Left lung (tissue), 10 donors: ENCODE measurements around the gene ZC3H7A. TPM values are rescaled to one million over a fixed set of nuclear protein-coding genes. Genes with fewer than 3 reads are reported as not detected.
A peak's percentile ranks its signal among the peaks of the same experiment; 100 is the strongest.

Source experiments
- ATAC-seq: fragments of 200-7000 bp; cut with Tn5 transposase; one replicate; pipeline ENCODE4 v1.9.1; 2020; ENCODE audit warnings: moderate library complexity
- DNase-seq, 4 donors: peaks; one replicate each; pipeline ENCODE4 v3.0.0-alpha.2; 2013 to 2020
- H3K27ac ChIP-seq, 2 donors: fragments of 200-600 bp; sonication (generic) in 1 of 2; one replicate each; pipeline versions ENCODE4 v1.5.0 to v1.8.0; 2020 to 2021
- H3K27me3 ChIP-seq, 2 donors: fragments of 200-600 bp; sonication (generic) in 1 of 2; one replicate each; pipeline versions ENCODE4 v1.5.0 to v1.8.0; 2020 to 2021
- H3K36me3 ChIP-seq, 2 donors: fragments of 200-600 bp; sonication (generic) in 1 of 2; one replicate each; pipeline versions ENCODE4 v1.5.0 to v1.8.0; 2020 to 2021
- H3K4me1 ChIP-seq, 2 donors: fragments of 200-600 bp; one replicate each; pipeline ENCODE4 v1.8.0; 2021
- H3K4me3 ChIP-seq, 2 donors: fragments of 200-600 bp; sonication (generic) in 1 of 2; one replicate each; pipeline versions ENCODE4 v1.5.0 to v1.8.0; 2020 to 2021; ENCODE audit warnings: mild to moderate bottlenecking in 1 of 2
- H3K9me3 ChIP-seq, 2 donors: fragments of 200-600 bp; sonication (generic) in 1 of 2; one replicate each; pipeline versions ENCODE4 v1.5.0 to v1.8.0; 2020 to 2021
- intact Hi-C, 2 donors: fragments of 100-400 bp; cut with DNase I; formaldehyde crosslinking; loops; one replicate each; pipeline versions ENCODE4 v1.11.2 to v1.14.2; 2022
- polyA plus RNA-seq, 6 donors: library from polyadenylated mRNA; unstranded; fragments of 120-200 nt; gene quantifications; one replicate each; pipeline ENCODE4 v1.2.1, GENCODE V29; 2013; ENCODE audit not compliant: insufficient read length in 6 of 6
- total RNA-seq, 2 donors: library from RNA; stranded (reverse); fragmentation: NEBNext Ultra II Directional; extraction: Animal tissue kit (Norgen Biotek cat#: 25700); gene quantifications; one replicate each; pipeline ENCODE4 v1.2.1, GENCODE V29; 2021
- TF ChIP-seq, protein P1 (sequence below), 2 donors: fragments of 200-600 bp; sonication (generic) in 1 of 2; IDR thresholded peaks; one replicate each; pipeline versions ENCODE4 v1.5.0 to v1.8.0; 2021; ENCODE audit warnings: antibody characterized with exemption in 2 of 2
- donor health status: DM: no; HTN: yes; CAD: no.
- donor health status: DM: no; HTN: no; CAD: no.

The ZC3H7A gene
- total and polyA plus RNA-seq, 8 donors: 48.3 to 139 (median 106) TPM

DNA sequence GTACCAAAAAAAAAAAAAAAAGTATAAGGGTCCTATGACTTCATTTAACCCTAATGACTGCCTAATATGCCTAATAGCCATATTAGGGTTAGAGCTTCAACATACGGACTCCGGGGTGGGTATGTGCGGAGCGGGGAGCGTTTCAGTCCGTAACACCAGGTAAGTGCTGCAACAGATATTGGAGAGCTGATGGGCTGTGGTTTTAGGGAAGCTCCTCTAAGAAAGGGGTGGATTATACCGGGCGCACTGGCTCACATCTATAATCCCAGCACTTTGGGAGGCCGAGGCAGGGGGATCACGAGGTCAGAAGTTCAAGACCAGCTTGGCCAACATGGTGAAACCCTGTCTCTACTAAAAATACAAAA, 1.9 kb upstream of the ZC3H7A start:
- Histone ChIP-seq H3K27ac (peak overlapping the region; percentile 3 to 94), H3K36me3 (no peaks in the 10 kb centered on the region), H3K4me1 (peaks cover 13 to 60% of the 10 kb centered on the region in 2 donors), H3K9me3 (no peaks in the 10 kb centered on the region), H3K4me3 (peak overlapping the region; percentile 70 to 90), H3K27me3 (no peaks in the 10 kb centered on the region)
- no peak for ATAC-seq
- intact Hi-C loops: no loop called here
- TF ChIP-seq, protein P1, sequence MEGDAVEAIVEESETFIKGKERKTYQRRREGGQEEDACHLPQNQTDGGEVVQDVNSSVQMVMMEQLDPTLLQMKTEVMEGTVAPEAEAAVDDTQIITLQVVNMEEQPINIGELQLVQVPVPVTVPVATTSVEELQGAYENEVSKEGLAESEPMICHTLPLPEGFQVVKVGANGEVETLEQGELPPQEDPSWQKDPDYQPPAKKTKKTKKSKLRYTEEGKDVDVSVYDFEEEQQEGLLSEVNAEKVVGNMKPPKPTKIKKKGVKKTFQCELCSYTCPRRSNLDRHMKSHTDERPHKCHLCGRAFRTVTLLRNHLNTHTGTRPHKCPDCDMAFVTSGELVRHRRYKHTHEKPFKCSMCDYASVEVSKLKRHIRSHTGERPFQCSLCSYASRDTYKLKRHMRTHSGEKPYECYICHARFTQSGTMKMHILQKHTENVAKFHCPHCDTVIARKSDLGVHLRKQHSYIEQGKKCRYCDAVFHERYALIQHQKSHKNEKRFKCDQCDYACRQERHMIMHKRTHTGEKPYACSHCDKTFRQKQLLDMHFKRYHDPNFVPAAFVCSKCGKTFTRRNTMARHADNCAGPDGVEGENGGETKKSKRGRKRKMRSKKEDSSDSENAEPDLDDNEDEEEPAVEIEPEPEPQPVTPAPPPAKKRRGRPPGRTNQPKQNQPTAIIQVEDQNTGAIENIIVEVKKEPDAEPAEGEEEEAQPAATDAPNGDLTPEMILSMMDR (IDR thresholded peaks at IDR 0.05): no peak
- no peak for DNase-seq

GRCh38 chr16:11797957-11798299, 870 bp upstream of the ZC3H7A start:
- Histone ChIP-seq H3K4me1 (peaks cover 22 to 71% of the 10 kb centered on the region in 2 donors), H3K27me3 (no peaks in the 10 kb centered on the region), H3K4me3 (peak overlapping the region; percentile 70 to 90), H3K27ac (peak overlapping the region; percentile 94 to 95), H3K9me3 (no peaks in the 10 kb centered on the region), H3K36me3 (no peaks in the 10 kb centered on the region)
- intact Hi-C loops: no loop called here
- TF ChIP-seq, protein P1 (IDR thresholded peaks at IDR 0.05): no peak
- peak in 1 of 4 donors; percentile 16 for DNase-seq
- ATAC-seq: peak; percentile 8

DNA sequence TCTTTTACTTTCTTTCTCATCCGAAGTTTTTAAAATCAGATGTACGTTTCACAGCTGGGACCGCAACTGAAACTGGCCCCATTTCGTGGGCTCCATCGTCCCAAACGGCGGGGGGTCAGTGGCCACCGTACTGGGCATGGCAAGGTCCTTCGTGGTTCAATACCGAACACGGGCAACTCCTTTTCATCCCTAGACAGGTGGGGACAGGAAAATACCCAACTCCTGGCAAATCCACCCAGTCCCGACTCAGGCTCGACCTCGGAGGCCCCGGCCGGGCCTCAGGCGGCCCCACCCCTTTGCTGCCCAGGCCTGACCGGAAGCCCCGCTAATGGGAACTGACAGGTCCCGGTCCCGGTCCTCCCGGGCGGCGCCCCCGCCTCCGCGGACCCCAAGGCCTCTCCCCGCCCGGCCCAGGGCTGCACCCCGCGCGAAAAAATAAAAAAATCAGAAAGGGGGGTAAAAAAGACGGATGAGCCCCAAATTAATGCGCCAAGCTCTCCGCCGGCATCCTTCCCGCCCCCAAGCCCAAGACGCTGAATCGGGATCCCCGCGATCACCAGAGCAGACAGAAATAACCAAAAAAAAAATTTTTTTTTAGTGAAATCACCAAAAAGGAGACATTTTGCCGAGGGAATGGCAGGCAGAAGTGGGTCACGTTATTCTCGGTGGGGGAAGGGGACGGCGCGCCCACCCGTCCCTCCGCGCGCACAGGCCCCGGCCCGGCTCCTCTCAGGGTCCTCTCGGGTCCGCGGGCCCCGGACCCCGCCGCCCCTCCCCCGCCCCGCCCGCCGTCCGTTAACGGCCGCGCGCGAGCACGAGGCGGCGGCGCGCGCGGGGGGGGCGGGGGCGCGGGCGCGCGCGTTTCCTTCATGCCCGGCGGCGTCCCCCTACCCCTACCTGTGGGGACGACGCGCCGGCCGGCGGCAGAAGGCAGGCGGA, 562 bp downstream of the ZC3H7A start:
- no peaks in the 10 kb centered on the region for H3K9me3 ChIP-seq
- H3K4me3 ChIP-seq: peak overlapping the region; percentile 86 to 90
- H3K27me3 ChIP-seq: no peaks in the 10 kb centered on the region
- H3K27ac ChIP-seq: peak overlapping the region; percentile 94 to 96
- peak; percentile 32 for ATAC-seq
- DNase-seq: peak in 3 of 4 donors; percentile 57 to 92 (median 76)
- peaks cover 28 to 83% of the 10 kb centered on the region in 2 donors for H3K4me1 ChIP-seq
- TF ChIP-seq, protein P1 (IDR thresholded peaks at IDR 0.05): no peak
- intact Hi-C loops: no loop called here
- H3K36me3 ChIP-seq: no peaks in the 10 kb centered on the region

GRCh38 chr16:11795887-11796226, 1.2 kb downstream of the ZC3H7A start:
- TF ChIP-seq, protein P1 (IDR thresholded peaks at IDR 0.05): no peak
- ATAC-seq (no peak), DNase-seq (no peak)
- H3K36me3 ChIP-seq: no peaks in the 10 kb centered on the region
- peak overlapping the region; percentile 86 to 90 for H3K4me3 ChIP-seq
- H3K27me3 ChIP-seq: no peaks in the 10 kb centered on the region
- H3K27ac ChIP-seq: peak overlapping the region; percentile 94 to 96
- intact Hi-C loops: no loop called here
- no peaks in the 10 kb centered on the region for H3K9me3 ChIP-seq
- H3K4me1 ChIP-seq: peaks cover 28 to 81% of the 10 kb centered on the region in 2 donors

DNA sequence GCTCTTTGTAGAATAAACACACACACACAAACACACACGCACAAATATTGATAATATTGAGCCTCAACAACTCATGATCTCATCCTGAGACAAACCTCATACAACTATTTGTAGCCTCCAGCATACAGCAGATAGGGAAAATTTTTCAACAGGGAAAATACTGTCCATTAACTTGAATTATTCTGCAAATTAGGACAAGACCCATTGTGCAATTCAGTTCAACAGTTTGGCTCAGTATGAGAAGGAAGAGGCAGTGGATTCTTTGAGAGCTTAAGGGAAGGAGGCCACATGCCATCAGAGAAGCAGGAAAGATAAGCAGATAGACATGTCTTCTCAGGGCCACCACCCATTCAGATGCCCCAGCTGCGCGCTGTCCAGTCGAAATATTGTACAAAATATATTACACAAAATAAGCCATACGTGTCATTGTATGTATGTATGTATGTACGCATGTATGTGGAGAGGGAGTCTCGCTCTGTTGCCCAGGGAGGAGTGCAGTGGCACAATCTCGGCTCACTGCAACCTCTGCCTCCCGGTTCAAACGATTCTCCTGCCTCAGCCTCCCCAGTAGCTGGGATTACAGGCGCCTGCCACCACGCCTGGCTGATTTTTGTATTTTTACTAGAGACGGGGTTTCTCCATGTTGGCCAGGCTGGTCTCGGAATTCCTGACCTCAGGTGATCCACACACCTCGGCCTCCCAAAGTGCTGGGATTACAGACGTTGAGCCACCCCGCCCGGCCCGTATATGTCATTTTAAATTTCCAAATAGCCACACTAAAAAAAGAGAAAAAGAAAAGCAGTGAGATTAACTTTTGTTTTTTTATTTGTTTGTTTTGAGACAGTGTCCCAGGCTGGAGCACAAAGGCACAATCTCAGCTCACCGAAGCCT, 1.8 kb downstream of the ZC3H7A start:
- H3K36me3 ChIP-seq: peaks cover 0 to 1% of the 10 kb centered on the region in 2 donors
- no peaks in the 10 kb centered on the region for H3K9me3 ChIP-seq
- intact Hi-C loops: no loop called here
- DNase-seq (peak in 1 of 4 donors; percentile 57), ATAC-seq (no peak)
- H3K4me3 ChIP-seq: peak overlapping the region; percentile 86 to 90
- TF ChIP-seq, protein P1 (IDR thresholded peaks at IDR 0.05): no peak
- no peaks in the 10 kb centered on the region for H3K27me3 ChIP-seq
- H3K27ac ChIP-seq: peak overlapping the region; percentile 94 to 96
- H3K4me1 ChIP-seq: peaks cover 28 to 80% of the 10 kb centered on the region in 2 donors
